NCI-H748 (cell line): ENCODE measurements around the gene MBNL2.

ENCODE experiments used
- DNase-seq: peaks from one replicate; lab custom pipeline; 2025; ENCODE audit not compliant: unreplicated experiment; lab: John Stamatoyannopoulos, UW

Gene MBNL2

DNA sequence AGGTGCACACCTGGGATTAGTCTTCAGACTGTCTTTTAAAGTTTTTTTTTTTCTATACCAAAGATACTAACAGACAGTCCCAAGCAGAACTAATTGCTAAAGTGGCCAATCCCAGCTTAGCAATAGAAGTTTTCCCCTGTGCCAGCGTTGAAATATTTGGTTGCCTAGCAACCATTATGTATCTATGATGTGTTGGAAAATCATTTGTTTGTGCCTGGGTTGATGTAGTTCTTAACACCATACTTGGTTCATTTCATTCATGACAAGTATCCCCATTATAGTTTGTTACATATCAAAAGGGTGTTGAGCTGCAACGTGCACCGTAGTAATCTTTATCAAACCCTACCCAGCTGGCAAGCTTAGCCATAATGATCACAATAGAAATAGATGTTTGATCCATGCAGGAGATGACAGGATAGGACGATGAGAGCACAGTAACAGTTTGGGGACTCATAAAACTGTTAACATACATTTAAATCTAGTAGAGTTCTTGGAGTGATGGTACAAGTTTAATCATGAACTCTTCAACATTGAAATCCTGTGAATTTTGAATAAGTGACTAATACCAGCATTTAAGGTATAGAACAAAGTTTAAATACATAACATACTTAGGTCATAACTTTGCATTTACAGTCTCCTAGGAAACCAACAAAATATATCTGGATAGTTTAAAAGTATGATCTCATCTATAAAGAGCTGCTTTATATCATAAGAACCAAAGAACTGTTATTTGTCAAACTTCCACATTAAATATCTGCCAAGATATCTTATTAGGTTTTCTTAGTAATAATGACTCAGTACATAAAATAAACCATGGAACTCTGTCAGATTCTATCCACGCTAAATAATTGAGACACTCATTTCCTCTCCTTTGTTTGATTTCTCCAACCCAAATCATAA lies 73.4 kb downstream of the MBNL2 start:
- peak; percentile 51 for DNase-seq

DNA sequence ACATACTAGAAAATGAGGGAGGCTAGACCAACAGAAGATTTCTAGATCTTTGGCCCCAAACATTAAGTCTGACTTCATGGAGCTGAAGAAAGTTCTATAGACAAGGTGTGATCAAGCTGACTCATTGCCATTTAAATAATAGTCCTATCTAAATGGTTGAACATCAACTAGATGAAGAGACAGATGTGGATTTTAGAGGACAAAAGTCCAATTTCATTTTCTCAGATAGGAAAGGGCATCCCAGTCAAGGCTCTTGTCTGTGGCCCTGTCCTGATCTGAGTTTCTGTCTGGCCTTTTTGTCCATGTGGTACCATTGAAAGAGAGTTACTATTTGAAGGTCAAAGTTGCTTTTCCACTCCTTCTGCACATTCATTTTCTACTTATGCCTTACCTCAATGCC lies 74.6 kb downstream of the MBNL2 start:
- no peak for DNase-seq

- no peak for DNase-seq
Measured at GRCh38 chr13:97298816-97299215, 76.7 kb downstream of the MBNL2 start.

GRCh38 chr13:97300871-97301270 lies 78.7 kb downstream of the MBNL2 start:
- DNase-seq, result no peak

GRCh38 chr13:97301382-97302095 lies 79.4 kb downstream of the MBNL2 start:
- DNase-seq, result no peak

DNA sequence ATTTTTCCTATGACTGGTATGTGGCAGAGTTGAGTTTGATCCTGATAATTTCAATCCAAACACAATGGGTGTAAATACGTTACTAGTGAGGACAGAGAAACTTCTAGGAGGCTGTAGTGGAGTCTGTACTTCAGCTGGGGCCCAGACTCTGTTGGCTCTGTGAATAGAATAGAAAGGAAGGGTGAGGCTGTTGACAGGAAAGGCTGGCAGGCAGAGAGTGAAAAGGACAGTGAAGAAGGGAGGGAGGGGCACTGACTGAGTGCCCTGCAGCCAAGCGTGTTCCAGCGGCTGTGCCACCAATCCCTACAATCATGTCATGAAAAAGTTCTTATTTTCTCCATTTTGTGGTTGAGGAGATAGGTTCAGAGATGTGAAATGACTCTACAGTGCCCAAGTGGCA lies 80.5 kb downstream of the MBNL2 start:
- no peak for DNase-seq

GRCh38 chr13:97306106-97306505 lies 84.0 kb downstream of the MBNL2 start:
- no peak for DNase-seq

GRCh38 chr13:97306645-97307044 lies 84.5 kb downstream of the MBNL2 start:
- no peak for DNase-seq

DNA sequence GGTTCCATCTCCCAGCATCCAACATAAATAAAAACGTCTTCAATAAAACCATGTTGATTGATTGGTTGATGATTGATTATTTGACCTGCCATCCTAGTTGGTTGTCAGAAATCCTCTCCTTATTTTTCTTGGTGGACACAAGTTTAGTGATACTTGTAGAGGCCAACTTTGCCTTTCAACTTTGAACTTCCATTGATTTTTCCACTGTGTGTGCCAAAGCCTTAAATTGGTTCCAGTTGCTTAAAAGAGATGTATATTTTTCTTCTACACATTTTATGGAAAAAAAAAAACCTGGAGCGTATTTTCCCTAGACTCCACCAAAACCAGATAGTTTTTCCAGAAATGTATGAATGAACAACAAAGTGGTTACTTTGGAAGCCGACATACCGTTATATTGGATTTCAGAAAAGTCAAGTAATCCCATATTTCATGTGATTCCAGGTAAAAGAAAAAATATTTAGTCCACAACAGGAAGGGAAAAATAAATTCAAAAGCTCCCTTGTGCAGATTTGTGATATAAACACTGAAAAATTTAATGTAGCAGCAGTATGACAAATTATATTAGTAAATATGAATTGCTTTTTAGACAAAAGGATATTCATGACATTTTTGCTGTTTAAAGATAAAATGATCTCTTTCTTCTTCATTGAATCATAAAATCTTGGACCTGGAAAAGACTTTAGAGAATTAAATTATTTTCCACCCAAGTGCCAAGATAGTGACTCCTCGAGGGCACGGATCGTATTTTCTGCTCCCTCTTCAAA lies 85.2 kb downstream of the MBNL2 start:
- no peak for DNase-seq

- no peak for DNase-seq
Measured at GRCh38 chr13:97307882-97308624, 85.9 kb downstream of the MBNL2 start.

DNA sequence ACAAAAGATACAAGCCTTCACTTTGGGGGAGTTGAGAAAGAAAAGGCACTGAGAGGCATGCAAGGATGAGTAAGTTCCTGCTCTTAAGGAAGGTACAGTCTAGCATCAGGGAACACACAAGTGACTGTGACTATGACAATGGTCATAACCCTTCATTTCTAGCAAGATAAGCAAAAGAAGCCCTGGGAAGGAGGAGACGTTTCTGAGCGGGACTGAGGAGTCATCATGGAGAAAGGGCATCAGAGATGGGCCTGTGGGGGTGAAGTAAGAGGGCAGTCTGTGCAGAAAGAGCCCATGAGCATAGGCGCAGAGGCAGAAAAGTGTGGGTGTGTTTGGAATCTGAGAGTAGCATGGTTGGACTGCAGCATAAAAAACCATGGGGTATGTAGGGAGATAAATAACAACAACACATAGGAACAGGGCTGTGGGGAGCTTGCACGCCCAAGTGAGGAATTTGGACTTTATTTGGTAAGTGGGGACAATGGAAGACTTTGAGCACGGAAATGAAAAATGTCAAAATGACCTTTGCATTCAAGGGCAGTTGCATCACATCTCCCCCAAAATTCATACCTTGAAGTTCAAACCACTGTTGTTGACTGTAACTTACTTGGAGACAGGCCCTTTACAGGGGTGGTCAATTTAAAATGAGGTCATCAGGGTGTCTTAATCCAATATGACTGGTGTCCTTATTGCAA lies 86.7 kb downstream of the MBNL2 start:
- DNase-seq, result no peak

DNA sequence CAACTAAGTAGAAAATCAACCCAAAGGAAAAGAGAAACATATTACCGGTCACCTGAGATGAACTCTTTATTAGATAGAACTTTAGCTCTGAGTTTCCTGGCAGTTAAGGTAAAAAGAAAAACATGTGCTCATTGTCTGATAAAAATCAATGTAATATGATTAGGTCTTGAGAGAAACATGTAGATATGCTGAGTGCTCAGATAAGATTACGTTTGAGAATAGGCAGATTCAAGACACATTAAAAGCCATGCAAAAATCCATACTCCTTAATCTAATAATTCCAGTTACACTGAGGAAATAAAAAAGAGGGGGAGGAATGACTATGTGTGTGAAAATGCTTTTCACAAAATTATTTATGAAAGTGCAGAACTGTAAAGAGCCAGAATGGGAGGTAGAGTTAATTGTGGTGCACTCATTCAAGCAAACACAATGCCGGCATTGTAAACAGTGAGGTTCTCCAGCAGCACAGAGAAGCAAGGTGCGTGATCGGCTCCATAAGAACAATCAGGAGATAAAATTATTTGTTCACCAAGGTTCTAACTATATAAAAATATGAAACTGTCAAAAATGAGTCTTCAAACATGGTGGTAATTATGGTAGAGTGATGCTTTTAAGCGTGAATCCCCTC lies 88.8 kb downstream of the MBNL2 start:
- DNase-seq, result peak; percentile 80

DNA sequence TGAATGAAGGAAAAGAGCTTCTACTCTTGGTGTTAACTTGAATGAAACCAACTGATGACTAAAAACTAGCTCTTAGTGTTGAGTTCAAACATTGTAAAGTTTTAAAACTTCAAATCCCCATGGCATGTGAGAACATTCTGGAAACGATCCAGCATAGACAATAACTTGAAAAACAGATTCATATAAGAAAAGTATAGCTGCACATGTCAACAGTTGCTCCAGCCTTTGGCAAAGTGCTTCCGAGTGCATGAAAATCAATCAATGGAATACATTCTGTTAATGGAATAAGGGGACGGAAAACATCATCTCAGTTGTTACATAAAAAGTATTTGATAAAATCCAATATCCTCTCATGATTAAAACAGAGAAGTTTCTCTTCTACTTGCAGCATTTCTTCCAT lies 89.8 kb downstream of the MBNL2 start:
- no peak for DNase-seq

GRCh38 chr13:97313551-97314260 lies 91.6 kb downstream of the MBNL2 start:
- no peak for DNase-seq

- no peak for DNase-seq
Measured at GRCh38 chr13:97316390-97316789, 94.3 kb downstream of the MBNL2 start.

- DNase-seq, result no peak
Measured at GRCh38 chr13:97317933-97318332, 95.8 kb downstream of the MBNL2 start.

DNA sequence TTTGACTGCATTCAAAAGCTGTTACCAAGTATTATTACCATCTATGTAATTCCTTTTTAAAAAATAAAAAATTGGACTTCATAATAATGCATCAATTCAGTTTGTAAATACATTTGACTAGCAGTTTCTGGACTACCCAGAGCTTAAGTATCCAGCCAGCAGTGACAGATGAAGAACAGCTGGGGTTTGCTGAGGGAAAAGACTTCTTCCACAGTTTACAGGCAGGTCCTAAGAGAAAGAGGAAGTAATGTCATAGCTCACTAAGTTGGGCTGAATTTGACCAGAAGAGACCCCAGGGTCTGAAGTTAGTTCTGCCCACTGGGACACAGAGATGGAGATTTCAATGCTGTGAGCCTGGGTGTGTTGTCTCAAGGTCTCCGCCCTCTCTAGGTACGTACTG lies 96.4 kb downstream of the MBNL2 start:
- no peak for DNase-seq

DNA sequence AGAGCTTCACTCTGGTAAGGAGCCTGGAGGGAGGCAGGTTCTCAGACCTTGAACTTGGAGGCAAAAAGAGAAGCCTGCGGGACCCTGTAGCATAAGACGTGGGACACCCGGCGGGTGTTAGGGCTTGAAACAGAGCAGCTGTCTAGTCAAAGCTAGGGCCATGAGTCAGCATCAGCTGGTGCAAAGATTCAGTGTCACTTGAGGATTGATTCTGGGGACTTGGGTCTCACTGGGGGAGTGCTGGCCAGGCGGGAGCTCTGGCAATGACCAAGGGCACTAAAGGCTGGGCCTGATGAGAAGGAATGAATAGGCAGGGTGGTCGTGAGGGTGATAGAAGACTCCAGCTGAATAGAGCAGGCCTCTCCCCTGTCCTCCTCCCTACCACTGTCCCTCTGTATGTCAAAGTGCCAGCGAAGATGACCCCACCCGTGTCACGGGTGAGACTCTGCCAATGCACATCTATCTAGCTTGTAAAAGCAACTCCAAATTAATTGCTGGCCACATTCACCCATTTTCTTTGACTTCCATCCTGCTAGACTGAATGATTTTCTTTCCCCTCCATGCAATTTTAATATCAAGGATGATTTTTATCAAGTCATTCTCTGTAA lies 97.1 kb downstream of the MBNL2 start:
- no peak for DNase-seq

DNA sequence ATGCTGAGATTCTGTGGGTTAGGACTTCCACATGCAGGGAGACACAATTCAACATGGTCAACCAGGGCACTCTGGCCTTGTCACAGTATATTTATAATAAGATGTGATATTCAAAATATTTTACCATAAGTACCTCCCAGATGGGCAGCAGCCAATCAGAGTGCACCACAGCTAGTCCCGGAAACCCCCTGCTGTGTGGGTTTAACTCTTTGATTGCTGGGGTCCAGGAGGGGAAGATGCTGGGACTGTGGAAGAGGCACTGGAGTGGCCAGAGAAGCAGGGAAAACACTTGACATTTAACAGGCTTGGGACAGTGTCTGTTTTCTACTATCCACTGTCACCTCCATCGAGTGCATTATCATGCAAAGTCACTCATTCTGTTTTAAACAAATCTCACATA lies 99.0 kb downstream of the MBNL2 start:
- DNase-seq, result no peak
